IMR-90 (cell line): Measurements from ENCODE around the gene ZBTB7B. TPM values are rescaled to one million over a fixed set of nuclear protein-coding genes. Genes with fewer than 3 reads are reported as not detected.

ENCODE experiments used
- ATAC-seq: fragments of 200-7000 bp; cut with Tn5 transposase; 2 replicates; pipeline ENCODE4 v1.9.1; 2020; ENCODE audit warnings: low read depth, mild to moderate bottlenecking, moderate library complexity
- BruUV-seq: library from RNA; stranded (reverse); fragments of 400-500 nt; replicated peaks from 2 replicates; lab custom pipeline; 2021; lab: Mats Ljungman, UMichigan
- CTCF ChIA-PET: fragments of 300-600 bp; formaldehyde crosslinking; extraction: SDS; loops from one replicate; lab custom pipeline; 2021; ENCODE audit warnings: antibody characterized with exemption; lab: Yijun Ruan, JAX
- POLR2A ChIA-PET: fragments of 300-600 bp; sonication (Branson Sonifier 250); formaldehyde crosslinking; loops from one replicate; lab custom pipeline; 2022; ENCODE audit warnings: antibody characterized with exemption; ENCODE audit not compliant: unreplicated experiment; lab: Charles Lee
- DNase-seq: peaks from one replicate; pipeline ENCODE4 v3.0.0; 2013
- H2AFZ ChIP-seq: replicated peaks from 2 replicates; pipeline ENCODE3; 2013; ENCODE audit warnings: low read length, mild to moderate bottlenecking; ENCODE audit not compliant: poor library complexity
- H2AK5ac ChIP-seq: 2 replicates; pipeline ENCODE4 v1.6.1; 2013; ENCODE audit warnings: low read depth, low read length, inconsistent platforms
- H2AK9ac ChIP-seq: replicated peaks from 2 replicates; pipeline ENCODE3; 2013; ENCODE audit warnings: mild to moderate bottlenecking, low read depth, low read length, moderate library complexity; ENCODE audit not compliant: poor library complexity
- H2BK120ac ChIP-seq: 2 replicates; pipeline ENCODE4 v1.6.1; 2013; ENCODE audit warnings: low read depth, low read length, inconsistent platforms
- H2BK15ac ChIP-seq: 3 replicates; pipeline ENCODE4 v1.6.1; 2013; ENCODE audit warnings: low read depth, low read length, inconsistent platforms
- H2BK20ac ChIP-seq: 2 replicates; pipeline ENCODE4 v1.6.1; 2013; ENCODE audit warnings: low read depth, mild to moderate bottlenecking, inconsistent platforms, low read length, moderate library complexity
- H2BK5ac ChIP-seq: 2 replicates; pipeline ENCODE4 v1.6.1; 2013; ENCODE audit warnings: mild to moderate bottlenecking, low read depth, low read length, inconsistent platforms; ENCODE audit not compliant: poor library complexity, severe bottlenecking
- H3K14ac ChIP-seq: replicated peaks from 2 replicates; pipeline ENCODE4 v1.6.1; 2013; ENCODE audit warnings: low read depth, low read length, inconsistent platforms
- H3K18ac ChIP-seq: 2 replicates; pipeline ENCODE4 v1.6.1; 2013; ENCODE audit warnings: low read depth, low read length, control low read depth
- H3K23ac ChIP-seq: 2 replicates; pipeline ENCODE4 v1.6.1; 2013; ENCODE audit warnings: low read depth, low read length, inconsistent platforms
- H3K27ac ChIP-seq: 2 replicates; pipeline ENCODE4 v1.5.1; 2013; ENCODE audit warnings: mild to moderate bottlenecking, control low read depth, low read length; ENCODE audit not compliant: insufficient read depth
- H3K27me3 ChIP-seq: 2 replicates; pipeline ENCODE4 v1.6.1; 2013; ENCODE audit warnings: low read length; ENCODE audit not compliant: control insufficient read depth, insufficient read depth
- H3K36me3 ChIP-seq: 2 replicates; pipeline ENCODE4 v1.6.1; 2013; ENCODE audit warnings: low read length, mixed read lengths; ENCODE audit not compliant: control insufficient read depth, insufficient read depth
- H3K4ac ChIP-seq: 2 replicates; pipeline ENCODE4 v1.6.1; 2013; ENCODE audit warnings: low read depth, low read length, inconsistent platforms
- H3K4me1 ChIP-seq: 2 replicates; pipeline ENCODE4 v1.6.1; 2013; ENCODE audit warnings: low read length, mixed read lengths; ENCODE audit not compliant: control insufficient read depth, insufficient read depth
- H3K4me2 ChIP-seq: 2 replicates; pipeline ENCODE4 v1.6.1; 2013; ENCODE audit warnings: low read depth, mild to moderate bottlenecking, control low read depth, low read length, moderate library complexity
- H3K4me3 ChIP-seq: 2 replicates; pipeline ENCODE4 v1.5.1; 2013; ENCODE audit warnings: low read depth, mild to moderate bottlenecking, control low read depth, low read length, moderate library complexity; ENCODE audit not compliant: insufficient read depth
- H3K56ac ChIP-seq: 2 replicates; pipeline ENCODE4 v1.6.1; 2013; ENCODE audit warnings: low read length, inconsistent platforms; ENCODE audit not compliant: insufficient read depth; ENCODE audit errors: extremely low read depth
- H3K79me1 ChIP-seq, 2 experiments: 2 replicates each; pipeline ENCODE4 v1.6.1; 2013; ENCODE audit warnings: low read length in 2 of 2, inconsistent platforms in 1 of 2, low read depth in 1 of 2
- H3K9ac ChIP-seq: 2 replicates; pipeline ENCODE4 v1.6.1; 2013; ENCODE audit warnings: low read depth, low read length, control low read depth
- H3K9me1 ChIP-seq: 2 replicates; pipeline ENCODE4 v1.6.1; 2013; ENCODE audit warnings: low read length, inconsistent platforms; ENCODE audit not compliant: insufficient read depth
- H3K9me3 ChIP-seq: 2 replicates; pipeline ENCODE4 v1.6.1; 2013; ENCODE audit warnings: low read length; ENCODE audit not compliant: control insufficient read depth, insufficient read depth
- H4K20me1 ChIP-seq: 2 replicates; pipeline ENCODE4 v1.6.1; 2013; ENCODE audit warnings: low read length, inconsistent platforms; ENCODE audit not compliant: insufficient read depth
- H4K5ac ChIP-seq: 2 replicates; pipeline ENCODE4 v1.6.1; 2013; ENCODE audit warnings: mild to moderate bottlenecking, low read depth, low read length, control low read depth
- H4K8ac ChIP-seq, 2 experiments: 2 replicates each; pipeline ENCODE4 v1.6.1; 2013; ENCODE audit warnings: low read depth in 2 of 2, low read length in 2 of 2, control low read depth in 1 of 2, inconsistent platforms in 1 of 2
- H4K91ac ChIP-seq: 2 replicates; pipeline ENCODE4 v1.6.1; 2013; ENCODE audit warnings: low read depth, low read length, inconsistent platforms; ENCODE audit not compliant: insufficient read depth
- BHLHE40 ChIP-seq: fragments of 150-350 bp; IDR thresholded peaks from 2 replicates; pipeline ENCODE4 v1.6.1; 2016; ENCODE audit warnings: mild to moderate bottlenecking, low read depth, low read length
- CEBPB ChIP-seq: IDR thresholded peaks from 2 replicates; pipeline ENCODE4 v1.6.1; 2012; ENCODE audit warnings: low read depth, low read length, improper control_type of control experiment
- CHD1 ChIP-seq: IDR thresholded peaks from 2 replicates; pipeline ENCODE4 v1.6.1; 2012; ENCODE audit warnings: low read depth, low read length, improper control_type of control experiment
- CTCF ChIP-seq: conservative IDR thresholded peaks from 2 replicates; pipeline ENCODE4 v1.5.1; 2012; ENCODE audit warnings: mild to moderate bottlenecking, low read depth, low read length, improper control_type of control experiment
- ELK1 ChIP-seq: fragments of 150-350 bp; IDR thresholded peaks from 2 replicates; pipeline ENCODE4 v1.6.1; 2016; ENCODE audit warnings: low read depth, mild to moderate bottlenecking, low read length, moderate library complexity, borderline replicate concordance
- FOS ChIP-seq: fragments of 150-350 bp; IDR thresholded peaks from 2 replicates; pipeline ENCODE4 v1.6.1; 2016; ENCODE audit warnings: low read depth, low read length
- MAFK ChIP-seq: IDR thresholded peaks from 2 replicates; pipeline ENCODE4 v1.6.1; 2012; ENCODE audit warnings: low read depth, low read length, improper control_type of control experiment
- MAZ ChIP-seq: IDR thresholded peaks from 2 replicates; pipeline ENCODE4 v1.6.1; 2012; ENCODE audit warnings: low read depth, mild to moderate bottlenecking, low read length, improper control_type of control experiment, moderate library complexity, borderline replicate concordance
- MXI1 ChIP-seq: IDR thresholded peaks from 2 replicates; pipeline ENCODE4 v1.6.1; 2012; ENCODE audit warnings: low read depth, mild to moderate bottlenecking, low read length, moderate library complexity, borderline replicate concordance
- NFE2L2 ChIP-seq: fragments of 150-350 bp; IDR thresholded peaks from 2 replicates; pipeline ENCODE4 v1.6.1; 2016; ENCODE audit warnings: low read depth, mild to moderate bottlenecking, low read length
- POLR2A ChIP-seq: IDR thresholded peaks from 2 replicates; pipeline ENCODE4 v1.6.1; 2012; ENCODE audit warnings: mild to moderate bottlenecking, low read depth, low read length
- RAD21 ChIP-seq: IDR thresholded peaks from 2 replicates; pipeline ENCODE4 v1.6.1; 2012; ENCODE audit warnings: low read length, improper control_type of control experiment
- RCOR1 ChIP-seq: IDR thresholded peaks from 2 replicates; pipeline ENCODE4 v1.6.1; 2012; ENCODE audit warnings: mild to moderate bottlenecking, low read length, improper control_type of control experiment; ENCODE audit not compliant: insufficient replicate concordance
- RFX5 ChIP-seq: IDR thresholded peaks from 2 replicates; pipeline ENCODE4 v1.8.0; 2012; ENCODE audit warnings: low read depth, mild to moderate bottlenecking, low read length, moderate library complexity
- SMC3 ChIP-seq: fragments of 150-350 bp; IDR thresholded peaks from 2 replicates; pipeline ENCODE4 v1.6.1; 2016; ENCODE audit warnings: low read depth, mild to moderate bottlenecking, antibody characterized with exemption, low read length, moderate library complexity
- USF2 ChIP-seq: fragments of 150-350 bp; IDR thresholded peaks from 2 replicates; pipeline ENCODE4 v1.6.1; 2017; ENCODE audit warnings: mild to moderate bottlenecking, antibody characterized with exemption, low read length, low read depth
- WGBS, 2 experiments: methylation state at CpG; one replicate each; pipeline versions ENCODE4 v1.1.5 to v1.1.7; 2013; ENCODE audit warnings: missing lambda C conversion rate in 2 of 2; ENCODE audit not compliant: insufficient read length in 1 of 2; ENCODE audit errors: extremely low coverage in 2 of 2; 5-methylcytosine and 5-hydroxymethylcytosine counted together
- dilution Hi-C: fragments of 300-500 bp; cut with HindIII; formaldehyde crosslinking; loops from one replicate; pipeline ENCODE4 v1.14.3; 2018; ENCODE audit warnings: low sequenced_read_pairs; ENCODE audit not compliant: unreplicated experiment
- in situ Hi-C: fragments of 300-500 bp; cut with MboI; formaldehyde crosslinking; loops from 3 replicates; pipeline ENCODE4 v1.14.3; 2019; ENCODE audit warnings: low sequenced_read_pairs, inconsistent platforms, mixed read lengths
- intact Hi-C: fragments of 100-400 bp; cut with micrococcal nuclease; formaldehyde crosslinking; loops from 2 replicates; pipeline ENCODE4 v1.10.0; 2022
- polyA plus RNA-seq, 3 experiments: library from polyadenylated mRNA; depleted of rRNA; stranded (reverse); fragments of >200 nt; gene quantifications; 2 replicates each; pipeline ENCODE4 v1.2.3, GENCODE V29; 2012; ENCODE audit warnings: low replicate concordance in 1 of 3
- total RNA-seq: library from RNA; depleted of rRNA; stranded (reverse); fragments of >200 nt; gene quantifications from 2 replicates; pipeline ENCODE4 v1.2.3, GENCODE V29; 2012

Gene ZBTB7B
- total and polyA plus RNA-seq, 2 of the 4 experiments (the other 2 are of a cell fraction): 7.7 to 17.4 TPM

GRCh38 chr1:155057788-155058211 is 55.2 kb downstream of the ZBTB7B start:
- no peak overlapping the region for H2AK5ac ChIP-seq
- H4K5ac ChIP-seq: no peak overlapping the region
- POLR2A ChIA-PET: no interaction called here
- ATAC-seq: no peak
- dilution Hi-C loops (no loop called here), intact Hi-C loops (no loop called here), in situ Hi-C loops (loop anchor here (10.0 kb wide), 1 partner anchor 103 kb away; the partner anchor contains the start of gene PBXIP1)
- H2AFZ ChIP-seq: no peak overlapping the region
- CTCF ChIA-PET: interaction anchor here (1.3 kb wide), 1 partner anchor 13 kb away, joined by 5 read pairs; no protein-coding TSS in a partner anchor
- no peak overlapping the region for H2BK120ac ChIP-seq
- H3K36me3 ChIP-seq: peaks cover 15% of the 10 kb centered on the region
- no peak for DNase-seq
- H3K23ac ChIP-seq: no peak overlapping the region
- no peak overlapping the region for H3K56ac ChIP-seq
- no peak overlapping the region for H3K4me3 ChIP-seq
- no peak overlapping the region for H2BK15ac ChIP-seq
- H3K9ac ChIP-seq: no peak overlapping the region
- no peaks in the 10 kb centered on the region for H3K9me3 ChIP-seq
- H3K27ac ChIP-seq: no peak overlapping the region
- H3K9me1 ChIP-seq: no peaks in the 10 kb centered on the region
- no peak overlapping the region for H4K91ac ChIP-seq
- TF ChIP-seq MAFK (no peak), RCOR1 (no peak), BHLHE40 (no peak), CTCF (no peak), USF2 (no peak), RAD21 (no peak), ELK1 (no peak), CHD1 (no peak), SMC3 (no peak), MXI1 (no peak), POLR2A (no peak), CEBPB (no peak), FOS (no peak), NFE2L2 (no peak), MAZ (no peak), RFX5 (no peak)
- no peak overlapping the region for H3K4ac ChIP-seq
- H4K8ac ChIP-seq: no peak overlapping the region
- H3K79me1 ChIP-seq: peaks cover 0 to under 1% of the 10 kb centered on the region in 2 experiments; a peak in 1 of 4 replicates
- no peak overlapping the region for H2BK5ac ChIP-seq
- no peak overlapping the region for H3K14ac ChIP-seq
- H4K20me1 ChIP-seq: peaks cover 13% of the 10 kb centered on the region
- H3K18ac ChIP-seq: no peak overlapping the region
- H3K27me3 ChIP-seq: no peaks in the 10 kb centered on the region
- no TSS peak for BruUV-seq
- H2AK9ac ChIP-seq: no peak overlapping the region
- H3K4me1 ChIP-seq: peaks cover 3% of the 10 kb centered on the region; the same call in 1 of the 2 replicates
- 97% methylated on average over 5 of the region's 13 CpGs; no CpG with 5 or more reads in 1 of the 2 experiments for WGBS, 2 experiments
- H2BK20ac ChIP-seq: no peak overlapping the region
- no peak overlapping the region for H3K4me2 ChIP-seq
